ELR (cell line): ENCODE results near the gene LRP1.

Source experiments
- DNase-seq: peaks from one replicate; pipeline ENCODE4 v3.0.0-alpha.2; 2015; ENCODE audit warnings: low read depth

Gene LRP1

DNA sequence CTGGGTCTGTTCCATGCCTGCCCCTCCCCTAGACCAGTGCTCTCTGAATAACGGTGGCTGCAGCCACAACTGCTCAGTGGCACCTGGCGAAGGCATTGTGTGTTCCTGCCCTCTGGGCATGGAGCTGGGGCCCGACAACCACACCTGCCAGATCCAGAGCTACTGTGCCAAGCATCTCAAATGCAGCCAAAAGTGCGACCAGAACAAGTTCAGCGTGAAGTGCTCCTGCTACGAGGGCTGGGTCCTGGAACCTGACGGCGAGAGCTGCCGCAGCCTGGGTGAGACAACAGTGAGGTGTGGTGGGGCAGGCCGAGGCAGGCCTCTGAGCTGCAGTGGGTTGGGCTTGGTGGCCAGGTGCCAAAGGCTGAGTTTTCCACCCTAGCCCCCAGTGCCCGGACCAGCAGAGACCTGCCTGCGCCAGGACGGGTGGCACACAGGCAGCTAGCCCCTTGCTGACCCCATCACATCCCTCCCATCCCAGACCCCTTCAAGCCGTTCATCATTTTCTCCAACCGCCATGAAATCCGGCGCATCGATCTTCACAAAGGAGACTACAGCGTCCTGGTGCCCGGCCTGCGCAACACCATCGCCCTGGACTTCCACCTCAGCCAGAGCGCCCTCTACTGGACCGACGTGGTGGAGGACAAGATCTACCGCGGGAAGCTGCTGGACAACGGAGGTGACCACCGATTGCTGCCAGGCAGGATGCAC is 47.3 kb downstream of the LRP1 start:
- DNase-seq = peak; percentile 72

DNA sequence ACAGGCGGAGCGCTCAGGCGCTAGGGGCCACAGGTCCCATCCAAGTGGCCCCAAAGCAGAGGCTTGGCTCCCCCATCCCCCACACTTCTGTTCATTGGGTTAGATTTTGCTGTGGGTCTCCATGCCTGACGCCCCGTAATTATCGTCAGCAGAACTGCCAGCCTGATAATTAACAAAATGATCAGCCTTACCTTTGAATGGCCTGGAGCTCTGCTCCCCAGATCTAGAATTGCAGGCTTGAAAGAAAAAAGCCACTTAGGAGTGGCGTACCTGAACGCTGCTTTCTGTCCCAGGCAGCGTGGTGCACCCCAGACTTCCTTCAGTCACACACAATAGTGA is 47.8 kb downstream of the LRP1 start:
- no peak for DNase-seq

DNA sequence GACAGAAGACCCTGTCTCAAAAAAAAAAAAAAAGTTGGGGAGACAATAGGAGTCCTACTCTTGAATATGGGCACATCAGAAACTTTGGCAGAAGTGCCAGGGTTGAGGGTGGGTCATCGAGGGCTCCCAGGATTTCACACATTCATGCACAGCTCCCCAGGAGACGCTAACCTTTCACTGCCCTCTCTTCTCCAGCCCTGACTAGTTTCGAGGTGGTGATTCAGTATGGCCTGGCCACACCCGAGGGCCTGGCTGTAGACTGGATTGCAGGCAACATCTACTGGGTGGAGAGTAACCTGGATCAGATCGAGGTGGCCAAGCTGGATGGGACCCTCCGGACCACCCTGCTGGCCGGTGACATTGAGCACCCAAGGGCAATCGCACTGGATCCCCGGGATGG is 48.6 kb downstream of the LRP1 start:
- peak; percentile 49 for DNase-seq

DNA sequence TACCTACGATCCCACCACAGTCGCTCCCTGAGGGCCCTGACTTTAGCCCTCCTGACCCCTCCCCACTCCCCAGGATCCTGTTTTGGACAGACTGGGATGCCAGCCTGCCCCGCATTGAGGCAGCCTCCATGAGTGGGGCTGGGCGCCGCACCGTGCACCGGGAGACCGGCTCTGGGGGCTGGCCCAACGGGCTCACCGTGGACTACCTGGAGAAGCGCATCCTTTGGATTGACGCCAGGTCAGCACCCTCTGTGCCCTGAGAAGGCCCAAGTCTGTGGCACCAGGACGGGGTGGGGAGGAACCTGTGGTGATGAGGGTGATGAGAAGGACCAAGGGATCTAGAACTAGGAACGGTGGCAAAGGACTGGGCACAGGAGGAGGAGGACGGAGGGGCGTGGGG is 49.1 kb downstream of the LRP1 start:
- DNase-seq = no peak

DNA sequence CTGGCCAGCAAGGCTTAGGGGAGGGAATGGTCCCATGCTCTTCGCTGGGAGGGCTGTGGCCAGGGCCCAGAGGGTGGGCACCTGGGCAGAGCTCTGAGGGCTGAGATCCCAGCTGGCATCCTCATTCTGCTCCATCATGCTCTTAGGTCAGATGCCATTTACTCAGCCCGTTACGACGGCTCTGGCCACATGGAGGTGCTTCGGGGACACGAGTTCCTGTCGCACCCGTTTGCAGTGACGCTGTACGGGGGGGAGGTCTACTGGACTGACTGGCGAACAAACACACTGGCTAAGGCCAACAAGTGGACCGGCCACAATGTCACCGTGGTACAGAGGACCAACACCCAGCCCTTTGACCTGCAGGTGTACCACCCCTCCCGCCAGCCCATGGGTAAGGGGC is 49.9 kb downstream of the LRP1 start:
- no peak for DNase-seq

DNA sequence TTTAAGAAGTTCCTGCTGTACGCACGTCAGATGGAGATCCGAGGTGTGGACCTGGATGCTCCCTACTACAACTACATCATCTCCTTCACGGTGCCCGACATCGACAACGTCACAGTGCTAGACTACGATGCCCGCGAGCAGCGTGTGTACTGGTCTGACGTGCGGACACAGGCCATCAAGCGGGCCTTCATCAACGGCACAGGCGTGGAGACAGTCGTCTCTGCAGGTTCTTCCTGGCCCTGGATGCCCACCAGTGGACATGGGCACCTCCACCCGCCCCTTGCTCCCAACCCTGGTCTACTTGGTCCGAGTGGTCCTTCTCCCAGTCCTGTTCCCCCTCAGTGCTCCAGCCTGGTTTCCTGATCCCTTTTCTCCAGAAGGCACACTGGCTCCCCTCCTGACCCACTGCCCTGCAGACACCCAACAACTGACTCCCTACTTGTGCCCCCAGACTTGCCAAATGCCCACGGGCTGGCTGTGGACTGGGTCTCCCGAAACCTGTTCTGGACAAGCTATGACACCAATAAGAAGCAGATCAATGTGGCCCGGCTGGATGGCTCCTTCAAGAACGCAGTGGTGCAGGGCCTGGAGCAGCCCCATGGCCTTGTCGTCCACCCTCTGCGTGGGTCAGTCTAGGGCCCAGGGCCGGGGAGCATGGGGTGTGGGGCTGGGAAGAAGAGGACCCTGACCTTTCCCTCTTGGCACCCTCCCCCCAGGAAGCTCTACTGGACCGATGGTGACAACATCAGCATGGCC is 51.2 kb downstream of the LRP1 start:
- DNase-seq = no peak

DNA sequence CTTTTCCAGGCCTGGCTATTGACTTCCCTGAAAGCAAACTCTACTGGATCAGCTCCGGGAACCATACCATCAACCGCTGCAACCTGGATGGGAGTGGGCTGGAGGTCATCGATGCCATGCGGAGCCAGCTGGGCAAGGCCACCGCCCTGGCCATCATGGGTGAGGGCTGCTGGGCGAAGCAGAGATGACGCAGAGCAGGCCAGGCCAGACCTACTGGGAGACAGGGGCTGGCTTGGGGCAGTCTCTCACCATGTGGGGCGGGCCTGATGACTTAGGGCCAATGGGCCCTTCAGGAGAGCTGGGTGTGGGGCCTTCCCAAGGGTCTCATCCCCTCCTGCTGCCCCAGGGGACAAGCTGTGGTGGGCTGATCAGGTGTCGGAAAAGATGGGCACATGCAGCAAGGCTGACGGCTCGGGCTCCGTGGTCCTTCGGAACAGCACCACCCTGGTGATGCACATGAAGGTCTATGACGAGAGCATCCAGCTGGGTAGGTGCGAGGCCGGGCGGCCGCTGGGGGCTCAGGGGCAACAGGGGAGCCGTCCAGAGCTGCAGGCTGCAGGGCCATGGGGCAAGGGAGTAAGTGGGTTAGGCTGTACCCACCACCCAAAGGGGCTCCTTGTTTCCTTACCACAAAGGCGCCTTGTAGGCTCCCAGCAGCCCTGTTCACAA is 52.2 kb downstream of the LRP1 start:
- DNase-seq = no peak

DNA sequence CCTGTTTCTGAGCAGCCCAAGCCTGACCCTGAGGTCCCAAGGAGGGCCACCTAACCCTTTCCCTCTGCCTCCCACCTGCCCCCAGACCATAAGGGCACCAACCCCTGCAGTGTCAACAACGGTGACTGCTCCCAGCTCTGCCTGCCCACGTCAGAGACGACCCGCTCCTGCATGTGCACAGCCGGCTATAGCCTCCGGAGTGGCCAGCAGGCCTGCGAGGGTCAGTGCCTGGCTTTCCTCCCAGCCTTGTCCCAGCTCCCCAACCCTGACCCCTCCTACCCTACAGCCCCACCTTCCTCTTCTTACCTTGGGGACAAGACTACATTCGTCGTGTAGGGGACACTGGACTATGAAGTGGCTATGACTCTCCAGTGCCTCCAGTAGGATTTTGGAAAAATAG is 52.8 kb downstream of the LRP1 start:
- no peak for DNase-seq

DNA sequence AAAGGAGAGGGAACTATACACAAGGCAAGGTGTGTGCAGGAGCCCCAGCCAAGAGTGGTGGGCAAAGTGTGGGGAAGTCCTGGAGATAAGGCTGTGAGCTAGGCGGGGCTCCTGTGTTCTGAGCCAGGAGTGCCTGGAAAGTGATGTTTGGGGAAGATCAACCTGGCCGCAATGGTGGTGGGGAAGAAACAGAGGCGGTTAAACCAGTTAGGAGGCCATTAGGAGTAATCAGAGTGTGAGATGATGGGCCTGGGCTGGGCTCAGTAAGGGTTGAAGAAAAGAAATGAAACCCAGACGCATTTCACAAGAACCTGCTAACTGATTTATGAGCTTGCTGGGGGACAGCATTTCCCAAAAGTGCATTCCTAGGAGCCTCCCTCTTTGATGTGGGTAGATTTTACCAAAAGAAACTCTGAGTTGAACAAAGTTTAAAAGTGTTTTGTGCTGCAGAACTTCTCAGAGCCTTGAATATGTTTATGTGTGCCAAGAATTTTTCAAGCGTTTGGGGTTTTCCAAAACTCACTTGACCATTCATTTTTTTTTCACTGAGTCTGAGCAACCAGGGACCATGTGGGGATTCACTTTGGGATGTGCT is 53.4 kb downstream of the LRP1 start:
- DNase-seq = no peak

DNA sequence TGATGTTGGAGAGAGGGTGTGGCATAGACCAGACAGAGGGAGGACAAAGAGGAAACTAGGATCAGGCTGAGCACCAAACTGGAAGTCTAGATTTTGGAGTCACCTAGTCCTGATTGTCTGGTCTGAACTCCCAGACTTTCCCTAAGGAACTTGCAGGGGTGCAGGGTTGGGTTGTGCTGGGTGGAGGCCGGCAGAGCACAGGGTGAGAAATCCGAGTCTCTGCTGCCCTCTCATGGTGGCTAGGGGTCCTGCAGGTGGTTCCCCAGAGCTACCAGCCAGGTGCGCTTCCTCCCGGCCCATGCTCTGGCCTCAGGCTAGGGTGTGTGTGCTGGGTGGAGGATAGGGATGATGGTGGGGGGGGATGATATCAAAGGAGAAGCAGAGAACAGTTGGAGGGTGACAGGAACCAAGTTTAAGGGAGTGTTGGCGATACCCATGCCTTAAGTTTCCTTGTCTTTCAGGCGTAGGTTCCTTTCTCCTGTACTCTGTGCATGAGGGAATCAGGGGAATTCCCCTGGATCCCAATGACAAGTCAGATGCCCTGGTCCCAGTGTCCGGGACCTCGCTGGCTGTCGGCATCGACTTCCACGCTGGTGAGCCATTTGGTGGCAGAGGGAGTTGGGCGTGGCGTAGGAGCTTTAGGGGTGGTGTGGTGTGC is 54.8 kb downstream of the LRP1 start:
- peak; percentile 77 for DNase-seq

DNA sequence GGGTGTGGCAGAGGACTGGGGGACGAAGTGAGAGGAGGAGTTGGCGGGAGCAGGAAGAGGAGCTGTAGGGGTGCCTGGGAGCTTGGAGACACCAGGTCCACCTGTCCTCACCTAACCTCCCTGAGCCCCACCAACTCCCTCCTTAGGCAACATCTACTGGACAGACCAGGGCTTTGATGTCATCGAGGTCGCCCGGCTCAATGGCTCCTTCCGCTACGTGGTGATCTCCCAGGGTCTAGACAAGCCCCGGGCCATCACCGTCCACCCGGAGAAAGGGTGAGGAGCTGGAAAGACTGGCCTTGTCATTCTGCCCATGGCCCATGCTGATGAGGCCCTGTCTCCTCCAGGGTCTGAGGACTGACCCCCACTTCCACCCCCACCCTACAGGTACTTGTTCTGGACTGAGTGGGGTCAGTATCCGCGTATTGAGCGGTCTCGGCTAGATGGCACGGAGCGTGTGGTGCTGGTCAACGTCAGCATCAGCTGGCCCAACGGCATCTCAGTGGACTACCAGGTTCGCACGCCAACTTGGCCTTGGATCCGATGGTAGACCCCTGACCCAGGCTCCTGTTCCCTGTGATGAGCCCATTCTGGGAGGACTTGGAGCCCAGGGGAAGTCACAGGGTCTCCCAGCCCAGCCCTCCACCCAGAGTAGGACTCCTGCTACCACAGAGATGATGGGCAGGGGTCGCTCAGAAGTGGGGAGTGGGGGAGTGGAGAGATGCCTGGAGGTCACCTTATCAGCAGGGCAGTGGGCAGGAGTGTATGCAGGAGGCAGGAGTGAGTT is 55.8 kb downstream of the LRP1 start:
- no peak for DNase-seq

DNA sequence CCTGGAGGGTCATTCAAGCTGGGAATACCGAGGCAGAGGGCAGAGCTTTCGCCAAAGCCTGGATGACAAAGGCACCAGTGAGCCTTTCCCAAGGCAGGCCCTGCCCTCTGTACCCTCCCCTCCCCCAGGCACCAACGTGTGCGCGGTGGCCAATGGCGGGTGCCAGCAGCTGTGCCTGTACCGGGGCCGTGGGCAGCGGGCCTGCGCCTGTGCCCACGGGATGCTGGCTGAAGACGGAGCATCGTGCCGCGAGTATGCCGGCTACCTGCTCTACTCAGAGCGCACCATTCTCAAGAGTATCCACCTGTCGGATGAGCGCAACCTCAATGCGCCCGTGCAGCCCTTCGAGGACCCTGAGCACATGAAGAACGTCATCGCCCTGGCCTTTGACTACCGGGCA is 57.1 kb downstream of the LRP1 start:
- no peak for DNase-seq

DNA sequence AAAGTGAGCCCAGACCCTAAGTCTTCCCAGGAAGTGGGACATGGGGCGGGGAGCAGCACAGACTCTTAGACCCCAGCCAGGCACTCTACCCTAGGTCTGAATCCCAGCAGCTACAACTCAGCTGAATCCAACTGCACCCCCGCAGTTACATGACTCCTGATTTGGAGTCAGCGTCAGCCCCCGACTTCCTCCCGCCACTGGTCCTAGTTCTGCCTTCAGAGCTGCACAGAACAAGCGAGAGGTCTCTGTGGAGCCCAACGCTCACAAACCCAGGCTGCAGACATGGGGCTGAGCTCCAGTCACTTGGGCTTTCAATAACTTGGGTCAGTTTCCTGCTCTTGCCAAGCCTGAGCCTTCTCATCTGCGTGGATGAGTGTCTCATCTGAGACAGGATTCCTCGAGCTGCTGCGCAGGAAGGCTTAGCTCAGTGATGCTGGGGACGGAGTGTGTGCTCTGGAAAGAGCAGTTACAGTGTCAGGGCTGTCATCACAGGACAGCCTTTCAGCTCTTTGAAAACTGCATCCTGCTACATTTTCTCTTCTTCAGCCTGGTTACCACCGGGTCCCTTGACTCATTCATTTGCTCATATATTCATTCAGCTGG is 57.7 kb downstream of the LRP1 start:
- DNase-seq = no peak

DNA sequence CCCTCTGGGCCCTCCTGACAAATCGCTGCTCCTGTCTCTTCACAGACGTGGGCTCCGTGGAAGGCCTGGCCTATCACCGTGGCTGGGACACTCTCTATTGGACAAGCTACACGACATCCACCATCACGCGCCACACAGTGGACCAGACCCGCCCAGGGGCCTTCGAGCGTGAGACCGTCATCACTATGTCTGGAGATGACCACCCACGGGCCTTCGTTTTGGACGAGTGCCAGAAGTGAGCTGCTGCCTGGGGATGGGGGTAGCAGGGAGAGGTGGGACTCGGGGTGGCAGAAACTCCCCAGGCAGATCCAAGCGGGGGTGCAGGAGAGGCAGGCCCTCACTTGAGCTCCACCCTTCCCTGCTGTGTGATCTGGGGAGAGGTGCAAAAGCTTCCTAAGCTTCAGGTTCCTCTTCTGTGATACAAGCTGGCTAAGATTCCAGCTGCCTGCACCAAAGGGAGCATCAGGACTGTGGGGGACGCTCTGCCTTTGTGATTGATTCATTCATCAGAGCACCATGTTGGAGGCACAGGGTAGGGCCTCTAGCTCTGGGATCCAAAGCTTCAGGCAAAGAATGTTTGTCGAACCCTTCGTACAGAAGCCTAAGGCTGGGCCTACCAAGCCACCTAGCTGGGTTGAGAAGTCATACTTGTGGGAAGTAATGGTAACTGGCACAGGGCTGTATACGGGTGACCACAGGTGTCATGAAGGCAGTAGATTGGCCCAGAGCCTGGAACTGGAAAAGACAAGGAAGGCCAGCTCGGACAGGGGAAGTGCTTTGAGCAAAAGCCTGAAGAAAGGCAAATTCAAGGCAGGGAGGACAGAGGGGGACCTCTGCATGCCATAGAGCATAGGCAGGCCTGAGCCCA is 59.2 kb downstream of the LRP1 start:
- DNase-seq = no peak

DNA sequence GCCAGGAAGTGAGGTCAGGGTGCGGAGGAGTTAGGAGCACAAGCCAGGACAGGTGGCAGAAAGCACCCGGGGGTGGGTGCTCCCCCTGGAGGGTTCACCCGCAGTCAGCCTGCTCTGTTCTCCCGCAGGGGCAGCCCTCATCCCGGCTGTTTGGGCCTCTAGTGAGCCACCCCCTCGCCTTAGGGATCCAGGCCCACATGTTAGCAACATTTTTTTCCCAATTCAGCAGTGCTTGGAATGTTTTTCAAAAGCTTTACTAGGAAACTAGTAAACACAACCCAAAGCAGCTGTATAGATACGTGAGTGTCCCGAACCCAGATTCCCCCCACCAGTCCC is 59.8 kb downstream of the LRP1 start:
- DNase-seq = no peak

DNA sequence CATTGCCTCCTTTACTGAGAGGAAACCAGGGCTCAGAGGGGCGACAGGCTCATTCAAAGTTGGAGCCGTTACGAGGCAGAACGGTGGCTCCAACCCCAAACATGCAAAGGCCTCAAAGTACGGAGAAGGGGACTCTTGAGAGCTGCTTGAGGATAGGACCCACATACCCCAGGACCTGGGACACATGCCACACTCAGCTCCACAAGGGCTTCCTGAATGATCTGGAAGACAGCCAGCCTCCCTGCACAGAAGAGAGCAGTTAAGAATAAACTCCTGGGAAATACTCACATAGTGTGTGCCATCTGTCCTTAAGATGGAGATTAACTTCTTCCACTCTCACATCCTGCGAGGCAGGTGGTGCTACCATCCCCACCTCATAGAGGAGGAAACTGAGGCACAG is 61.8 kb downstream of the LRP1 start:
- DNase-seq = no peak

DNA sequence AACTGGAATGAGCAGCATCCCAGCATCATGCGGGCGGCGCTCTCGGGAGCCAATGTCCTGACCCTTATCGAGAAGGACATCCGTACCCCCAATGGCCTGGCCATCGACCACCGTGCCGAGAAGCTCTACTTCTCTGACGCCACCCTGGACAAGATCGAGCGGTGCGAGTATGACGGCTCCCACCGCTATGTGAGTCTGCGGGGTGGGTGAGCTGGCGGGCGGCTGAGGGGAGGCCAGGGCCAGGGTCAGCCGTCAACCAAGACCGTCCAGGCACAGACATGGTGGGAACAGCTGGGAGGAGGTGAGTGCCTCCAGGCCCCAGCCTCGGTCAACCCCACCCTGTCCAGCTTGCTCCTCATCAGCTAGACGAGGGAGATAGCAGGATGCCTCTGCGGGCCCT is 62.5 kb downstream of the LRP1 start:
- no peak for DNase-seq

DNA sequence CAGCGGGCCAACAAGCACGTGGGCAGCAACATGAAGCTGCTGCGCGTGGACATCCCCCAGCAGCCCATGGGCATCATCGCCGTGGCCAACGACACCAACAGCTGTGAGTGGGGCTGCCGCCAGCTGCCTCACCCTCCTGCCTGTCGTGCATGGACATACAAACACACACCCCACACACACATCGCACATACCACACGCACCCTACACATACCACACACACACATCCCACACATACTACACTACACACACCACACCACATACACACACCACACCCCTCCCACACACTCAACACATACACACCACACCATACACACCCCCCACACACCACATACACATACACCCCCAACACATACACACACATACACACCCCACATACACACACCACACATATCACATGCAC is 63.1 kb downstream of the LRP1 start:
- DNase-seq = no peak

DNA sequence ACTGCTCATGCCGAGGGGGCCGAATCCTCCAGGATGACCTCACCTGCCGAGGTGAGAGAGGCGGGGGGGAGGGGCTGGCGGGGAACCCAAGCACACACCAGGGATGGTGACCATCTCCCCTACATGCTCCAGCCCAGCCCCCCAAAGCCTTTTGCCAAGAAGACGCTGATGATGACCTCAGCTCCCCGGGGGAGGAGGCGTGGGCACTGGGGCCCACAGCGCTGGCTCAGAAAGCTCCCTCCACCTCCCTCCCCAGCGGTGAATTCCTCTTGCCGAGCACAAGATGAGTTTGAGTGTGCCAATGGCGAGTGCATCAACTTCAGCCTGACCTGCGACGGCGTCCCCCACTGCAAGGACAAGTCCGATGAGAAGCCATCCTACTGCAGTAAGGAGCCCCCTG is 64.6 kb downstream of the LRP1 start:
- no peak for DNase-seq

DNA sequence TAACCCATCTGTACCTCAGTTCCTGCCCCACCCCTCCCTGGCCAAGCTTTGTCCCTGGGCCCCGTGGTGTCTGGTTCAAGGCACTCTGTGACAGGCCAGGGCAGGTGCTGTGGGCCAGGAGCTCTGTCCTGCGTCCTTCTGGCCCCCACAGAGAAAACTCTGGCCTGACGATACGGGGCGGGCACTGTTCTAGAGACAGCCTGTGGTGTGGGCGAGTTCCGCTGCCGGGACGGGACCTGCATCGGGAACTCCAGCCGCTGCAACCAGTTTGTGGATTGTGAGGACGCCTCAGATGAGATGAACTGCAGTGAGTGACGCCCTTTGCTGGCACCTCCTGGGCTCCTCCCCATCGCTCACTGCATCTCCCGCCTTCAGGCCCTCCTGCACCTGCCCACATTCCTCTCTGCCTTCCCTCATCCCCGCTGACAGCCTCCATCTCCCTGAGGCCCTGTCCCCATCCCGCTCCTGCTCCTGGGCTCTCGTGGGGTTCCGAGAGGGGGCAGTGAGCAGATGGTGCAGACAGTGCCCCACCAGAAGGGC is 65.5 kb downstream of the LRP1 start:
- no peak for DNase-seq
